Cardiac fibroblast (primary cell): Measurements from ENCODE around the gene LGALS3.

Experiments used
- DNase-seq, 2 donors: peaks; one replicate each; pipeline versions ENCODE4 v3.0.0 to v3.0.0-alpha.2; 2010; ENCODE audit warnings: low read depth in 2 of 2
- H3K4me3 ChIP-seq, 2 donors: replicated peaks in 1 of 2; 1 replicate in 1 of 2; 2 replicates in 1 of 2; pipeline ENCODE4 v1.5.1; 2011; ENCODE audit warnings: low read depth in 2 of 2, low read length in 2 of 2, mild to moderate bottlenecking in 2 of 2, moderate library complexity in 1 of 2
- TF ChIP-seq, protein P1 (sequence below): IDR thresholded peaks from one replicate; pipeline ENCODE4 v1.5.1; 2011; ENCODE audit warnings: low read depth, mild to moderate bottlenecking, low read length, inconsistent platforms

Gene LGALS3

GRCh38 chr14:55139141-55139540, 10.1 kb downstream of the LGALS3 start:
- no peak overlapping the region for H3K4me3 ChIP-seq
- DNase-seq: no peak
- TF ChIP-seq, protein P1, sequence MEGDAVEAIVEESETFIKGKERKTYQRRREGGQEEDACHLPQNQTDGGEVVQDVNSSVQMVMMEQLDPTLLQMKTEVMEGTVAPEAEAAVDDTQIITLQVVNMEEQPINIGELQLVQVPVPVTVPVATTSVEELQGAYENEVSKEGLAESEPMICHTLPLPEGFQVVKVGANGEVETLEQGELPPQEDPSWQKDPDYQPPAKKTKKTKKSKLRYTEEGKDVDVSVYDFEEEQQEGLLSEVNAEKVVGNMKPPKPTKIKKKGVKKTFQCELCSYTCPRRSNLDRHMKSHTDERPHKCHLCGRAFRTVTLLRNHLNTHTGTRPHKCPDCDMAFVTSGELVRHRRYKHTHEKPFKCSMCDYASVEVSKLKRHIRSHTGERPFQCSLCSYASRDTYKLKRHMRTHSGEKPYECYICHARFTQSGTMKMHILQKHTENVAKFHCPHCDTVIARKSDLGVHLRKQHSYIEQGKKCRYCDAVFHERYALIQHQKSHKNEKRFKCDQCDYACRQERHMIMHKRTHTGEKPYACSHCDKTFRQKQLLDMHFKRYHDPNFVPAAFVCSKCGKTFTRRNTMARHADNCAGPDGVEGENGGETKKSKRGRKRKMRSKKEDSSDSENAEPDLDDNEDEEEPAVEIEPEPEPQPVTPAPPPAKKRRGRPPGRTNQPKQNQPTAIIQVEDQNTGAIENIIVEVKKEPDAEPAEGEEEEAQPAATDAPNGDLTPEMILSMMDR: no peak

DNA sequence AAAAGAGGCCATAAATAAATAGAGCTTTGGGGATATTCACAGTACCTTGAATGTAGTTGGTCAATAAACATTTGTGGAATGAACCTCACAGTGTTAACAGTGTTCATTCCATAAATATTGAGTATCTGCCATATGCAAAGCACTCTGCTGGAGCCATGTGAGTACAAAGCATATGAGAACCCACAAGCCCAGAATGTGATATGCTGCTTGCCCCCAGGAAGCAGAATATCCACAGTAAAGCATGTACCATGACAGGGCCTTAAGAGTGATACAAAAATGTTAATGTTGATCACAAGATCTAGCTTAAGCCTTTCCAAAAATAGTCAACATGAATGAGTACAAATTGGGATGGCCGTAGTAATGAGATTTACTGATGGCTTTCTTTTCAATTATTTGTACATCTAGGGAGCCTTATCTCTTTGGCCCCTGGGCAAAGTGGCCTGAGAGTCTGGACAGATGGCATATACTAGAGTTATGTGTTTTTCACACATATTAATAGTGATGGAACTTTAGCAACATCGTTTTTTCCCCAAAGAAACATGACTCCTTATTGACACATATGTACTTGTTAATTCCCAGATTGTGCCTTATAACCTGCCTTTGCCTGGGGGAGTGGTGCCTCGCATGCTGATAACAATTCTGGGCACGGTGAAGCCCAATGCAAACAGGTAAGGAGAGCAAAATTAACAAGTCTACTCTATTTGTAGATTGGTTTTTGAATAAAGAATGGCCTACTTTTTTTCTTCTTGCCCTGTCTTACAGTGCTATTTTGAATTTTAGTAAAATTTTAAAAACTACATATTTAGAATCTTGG, 10.9 kb downstream of the LGALS3 start:
- TF ChIP-seq, protein P1: no peak
- no peak for DNase-seq
- H3K4me3 ChIP-seq: no peak overlapping the region

DNA sequence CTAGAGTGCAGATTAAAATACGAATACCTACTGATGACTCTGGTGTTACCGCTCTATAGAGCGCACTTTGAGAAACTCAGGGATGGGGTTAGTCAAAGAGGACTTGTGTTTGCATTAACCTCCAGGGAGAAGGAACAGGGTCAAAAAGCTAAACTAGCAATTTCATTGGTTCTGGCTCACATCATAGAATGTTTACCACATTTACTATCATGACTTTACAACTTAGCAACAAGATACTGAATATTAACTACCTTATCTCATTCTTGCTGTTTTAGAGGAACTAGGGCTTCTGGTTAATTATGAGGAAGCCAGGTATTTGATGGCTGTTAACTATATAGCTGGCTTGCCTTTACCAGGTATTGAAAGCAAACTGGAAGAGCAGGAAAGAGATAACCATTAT, 12.8 kb downstream of the LGALS3 start:
- no peak overlapping the region for H3K4me3 ChIP-seq
- no peak for DNase-seq
- TF ChIP-seq, protein P1: no peak

GRCh38 chr14:55142466-55142865, 13.4 kb downstream of the LGALS3 start:
- DNase-seq: no peak
- TF ChIP-seq, protein P1: no peak
- no peak overlapping the region for H3K4me3 ChIP-seq

DNA sequence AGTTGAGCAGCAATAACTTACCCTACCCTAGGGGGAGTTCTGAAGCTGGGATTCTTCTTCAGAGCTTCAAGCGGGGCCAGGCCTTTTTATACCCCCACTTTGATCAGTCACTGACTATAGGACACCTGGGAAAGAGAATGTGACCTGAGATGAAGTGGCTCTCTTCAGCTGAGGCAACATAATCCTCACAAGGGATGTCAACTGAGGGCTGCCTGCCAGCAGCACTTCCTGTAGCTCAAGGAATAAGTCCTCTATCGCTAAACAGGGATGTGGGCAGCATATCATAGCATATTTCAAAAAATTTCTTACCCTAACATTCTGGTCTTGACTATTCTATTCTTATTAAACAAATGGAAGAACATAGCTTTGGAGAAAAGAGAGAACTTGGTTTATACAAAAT, 17.4 kb downstream of the LGALS3 start:
- DNase-seq: peak in 1 of 2 donors; percentile 59
- TF ChIP-seq, protein P1: no peak
- H3K4me3 ChIP-seq: no peak overlapping the region

- no peak overlapping the region for H3K4me3 ChIP-seq
- TF ChIP-seq, protein P1: no peak
- DNase-seq: no peak
Measured at GRCh38 chr14:55151601-55152000, 22.5 kb downstream of the LGALS3 start.
